ENCODE results near the gene ARHGAP26.

Gene ARHGAP26

DNA sequence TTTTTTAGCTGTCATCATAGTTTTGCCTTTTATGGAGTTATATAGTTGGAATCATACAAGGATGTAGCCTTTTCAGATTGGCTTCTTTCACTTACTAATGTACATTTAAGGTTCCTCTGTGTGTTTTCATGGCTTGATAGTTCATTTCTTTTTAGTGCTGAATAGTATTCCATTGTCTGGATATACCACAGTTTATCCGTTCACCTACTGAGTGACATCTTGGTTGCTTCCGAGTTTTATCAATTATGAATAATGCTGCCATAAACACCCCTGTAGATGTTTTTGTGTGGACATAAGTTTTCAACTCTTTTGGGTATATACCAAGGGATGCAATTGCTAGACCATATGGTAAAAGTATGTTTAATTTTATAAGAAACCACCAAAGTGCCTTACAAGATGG, 497.0 kb downstream of the ARHGAP26 start:
- no peak for DNase-seq

DNA sequence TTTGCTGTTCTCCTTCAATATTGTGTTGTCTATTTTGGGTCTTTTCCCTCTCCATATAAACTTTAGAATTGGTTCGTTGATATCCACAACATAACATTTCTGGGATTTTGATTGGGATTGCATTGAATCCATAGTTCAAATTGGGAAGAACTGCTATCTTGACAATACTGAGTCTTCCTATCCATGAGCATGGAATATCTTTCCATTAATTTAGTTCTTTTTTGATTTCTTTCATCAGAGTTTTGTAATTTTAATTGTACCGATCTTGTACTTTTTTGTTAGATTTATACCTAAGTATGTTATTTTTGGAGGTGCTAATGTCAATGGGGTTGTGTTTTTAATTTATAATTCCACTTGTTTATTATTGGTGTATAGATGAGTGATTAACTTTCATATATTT, 498.2 kb downstream of the ARHGAP26 start:
- no peak for DNase-seq

DNA sequence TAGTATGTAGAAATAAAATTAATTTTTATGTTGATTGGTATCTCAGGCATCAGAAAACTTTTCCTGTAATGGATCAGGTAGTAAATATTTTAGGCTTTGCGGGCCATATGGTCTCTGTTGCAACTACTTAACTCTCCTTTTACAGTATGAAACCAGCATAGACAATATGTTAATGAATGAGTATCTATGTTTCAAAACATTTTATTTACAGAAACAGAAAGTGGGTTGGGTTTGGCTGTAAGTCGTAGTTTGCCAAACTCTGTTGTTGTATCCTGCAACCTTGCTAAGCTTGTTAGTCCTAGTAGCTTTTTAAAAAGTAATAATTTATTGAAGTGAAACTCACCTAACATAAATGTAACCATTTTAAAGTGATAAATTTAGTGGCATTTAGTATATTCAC, 501.3 kb downstream of the ARHGAP26 start:
- DNase-seq = no peak

DNA sequence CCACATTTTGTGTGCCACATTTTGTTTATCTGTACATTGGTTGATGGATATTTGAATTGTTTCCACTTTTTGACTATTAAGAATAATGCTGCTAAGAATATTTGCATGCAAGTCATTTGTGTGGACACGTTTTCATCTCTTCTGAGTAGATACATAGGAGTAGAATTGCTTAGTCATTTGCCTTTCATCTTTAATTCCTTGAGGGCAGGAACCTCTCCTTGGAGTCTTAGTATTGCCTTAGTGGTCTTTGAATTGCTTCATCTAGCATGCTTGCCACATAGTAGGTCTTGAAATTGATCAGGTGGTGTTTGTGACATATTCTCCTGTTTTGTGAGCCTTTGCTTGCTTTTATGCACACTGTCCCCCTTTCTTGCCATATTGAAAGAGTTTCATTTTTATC, 504.8 kb downstream of the ARHGAP26 start:
- DNase-seq = no peak

DNA sequence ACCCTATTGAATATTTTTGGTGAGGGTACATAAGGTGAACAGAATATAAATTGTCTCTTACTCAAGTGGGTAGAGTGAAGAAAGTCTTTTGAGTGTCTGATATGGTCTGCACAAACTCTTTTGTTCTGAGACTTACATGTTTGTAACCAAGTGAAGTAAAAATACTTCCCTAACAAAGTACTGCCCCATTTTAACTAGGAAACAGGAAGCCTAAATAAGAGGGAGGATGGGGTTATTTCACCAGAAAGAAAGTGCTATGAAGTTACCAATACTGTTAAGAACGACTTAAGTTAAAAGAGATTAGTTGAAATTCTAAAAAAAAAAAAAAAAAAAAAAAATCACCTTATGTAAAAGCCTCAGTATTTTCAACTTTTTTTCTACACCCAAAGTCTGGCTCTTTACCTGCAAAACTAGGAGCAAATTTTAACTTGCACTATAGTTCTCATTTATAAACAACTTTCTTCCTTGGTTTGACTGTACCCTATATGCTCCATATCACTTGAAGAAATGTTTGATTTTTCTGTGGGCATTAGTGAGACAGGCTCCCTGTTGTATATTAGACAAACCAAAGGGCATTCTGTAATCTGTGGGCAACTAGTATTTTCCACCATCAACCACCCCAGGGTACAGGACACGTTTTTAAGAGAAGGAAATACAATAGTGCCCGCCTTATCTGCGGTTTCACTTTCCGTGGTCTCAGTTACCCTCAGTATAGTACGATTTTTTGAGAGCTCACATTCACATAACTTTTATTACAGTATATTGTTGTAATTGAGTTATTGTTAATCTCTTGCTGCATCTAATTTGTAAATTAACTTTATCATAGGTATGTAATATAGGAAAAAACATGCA, 505.6 kb downstream of the ARHGAP26 start:
- DNase-seq = no peak

DNA sequence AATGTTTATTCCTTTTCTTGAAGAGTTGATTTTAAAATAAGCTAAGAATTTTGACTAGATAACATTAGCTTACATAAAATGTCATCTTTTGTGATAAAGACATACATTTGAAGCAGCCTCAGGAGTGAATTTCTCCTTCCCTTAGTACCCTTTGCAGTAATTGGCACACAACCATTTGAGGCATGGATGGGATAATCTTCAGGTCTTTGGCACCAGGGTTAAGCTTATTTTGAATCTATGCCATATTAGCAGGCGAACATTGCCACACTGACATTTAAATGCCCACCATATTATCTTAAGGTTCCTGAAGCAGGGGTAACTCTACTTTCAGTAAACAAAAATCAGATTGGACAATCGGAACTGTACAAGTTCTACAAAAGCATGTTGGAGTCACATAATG, 507.4 kb downstream of the ARHGAP26 start:
- no peak for DNase-seq
